HG03108 (cell line): Measurements from ENCODE around the gene FARSA.
"Not testable (repeated sequence)": the region's sequence is repeated elsewhere in the genome, so short reads cannot be mapped to it uniquely, and the experiment has no call there.

Source experiments
- ATAC-seq: cut with Tn5 transposase; IDR thresholded peaks from one replicate; pipeline ENCODE4 v1.9.1; 2021; ENCODE audit warnings: moderate library complexity; ENCODE audit not compliant: unreplicated experiment

The FARSA gene

DNA sequence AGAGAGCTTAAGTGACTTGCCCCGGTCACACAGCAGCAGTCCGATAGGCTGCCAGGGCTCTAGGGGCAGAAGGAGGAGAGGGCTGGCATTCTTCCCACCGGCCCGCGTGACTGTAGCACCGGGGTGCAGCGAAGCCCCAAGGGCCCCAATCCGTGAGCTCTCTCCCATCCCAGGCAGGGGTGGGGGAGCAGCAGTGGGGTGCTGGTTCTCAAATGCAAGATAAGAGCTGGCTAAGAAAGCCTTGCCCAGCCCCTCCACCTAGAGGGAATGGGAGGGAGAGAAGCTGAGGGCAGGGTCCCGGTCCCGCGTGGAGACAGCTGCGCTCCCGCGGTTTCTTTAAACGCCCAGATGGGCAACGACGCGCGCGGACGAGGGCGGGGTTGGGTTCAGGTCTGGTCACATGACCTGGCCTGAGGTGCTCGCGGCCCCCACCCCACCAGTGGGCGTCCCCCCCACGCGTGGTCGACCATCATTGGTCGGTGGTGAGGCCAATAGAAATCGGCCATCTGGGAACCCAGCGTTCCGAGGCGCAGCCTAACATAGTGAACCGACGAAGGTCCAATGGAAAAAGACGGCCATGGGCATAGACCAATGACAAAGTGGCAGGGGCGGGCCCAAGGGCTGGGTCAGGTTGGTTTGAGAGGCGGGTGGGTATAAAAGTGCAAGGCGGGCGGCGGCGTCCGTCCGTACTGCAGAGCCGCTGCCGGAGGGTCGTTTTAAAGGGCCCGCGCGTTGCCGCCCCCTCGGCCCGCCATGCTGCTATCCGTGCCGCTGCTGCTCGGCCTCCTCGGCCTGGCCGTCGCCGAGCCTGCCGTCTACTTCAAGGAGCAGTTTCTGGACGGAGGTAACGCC is 4.6 kb upstream of the FARSA start, which contains the start of gene CALR:
Gene CALR (plus strand): TSS at position 683 of the 852 bp plus-strand sequence. CDS start 71 bp downstream, at position 754.
- peak; percentile 76 for ATAC-seq

- no peak for ATAC-seq
Measured at GRCh38 chr19:12937093-12937926, 3.8 kb upstream of the FARSA start.

DNA sequence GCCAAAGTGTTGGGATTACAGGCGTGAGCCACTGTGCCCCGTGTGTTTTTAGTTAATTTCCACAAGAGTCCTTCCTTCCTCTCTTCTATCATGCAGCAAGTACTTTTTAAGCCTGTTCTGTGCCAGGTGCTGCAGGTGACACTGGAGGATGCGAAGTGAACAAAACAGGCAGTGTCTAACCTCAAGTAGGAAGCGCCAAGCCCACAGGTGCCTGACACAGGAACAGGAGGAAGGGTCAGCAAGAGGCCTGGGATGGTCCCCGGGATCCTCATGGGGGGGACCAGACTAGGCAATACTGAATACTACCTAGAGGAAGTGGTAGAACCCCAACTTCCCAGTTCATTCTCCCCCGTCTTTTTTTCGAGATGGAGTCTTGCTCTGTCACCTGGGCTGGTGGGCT is 3.1 kb upstream of the FARSA start:
- no peak for ATAC-seq

GRCh38 chr19:12935071-12935470 is 1.6 kb upstream of the FARSA start:
- no peak for ATAC-seq

- ATAC-seq = no peak
Measured at GRCh38 chr19:12932392-12933286, 872 bp downstream of the FARSA start.

DNA sequence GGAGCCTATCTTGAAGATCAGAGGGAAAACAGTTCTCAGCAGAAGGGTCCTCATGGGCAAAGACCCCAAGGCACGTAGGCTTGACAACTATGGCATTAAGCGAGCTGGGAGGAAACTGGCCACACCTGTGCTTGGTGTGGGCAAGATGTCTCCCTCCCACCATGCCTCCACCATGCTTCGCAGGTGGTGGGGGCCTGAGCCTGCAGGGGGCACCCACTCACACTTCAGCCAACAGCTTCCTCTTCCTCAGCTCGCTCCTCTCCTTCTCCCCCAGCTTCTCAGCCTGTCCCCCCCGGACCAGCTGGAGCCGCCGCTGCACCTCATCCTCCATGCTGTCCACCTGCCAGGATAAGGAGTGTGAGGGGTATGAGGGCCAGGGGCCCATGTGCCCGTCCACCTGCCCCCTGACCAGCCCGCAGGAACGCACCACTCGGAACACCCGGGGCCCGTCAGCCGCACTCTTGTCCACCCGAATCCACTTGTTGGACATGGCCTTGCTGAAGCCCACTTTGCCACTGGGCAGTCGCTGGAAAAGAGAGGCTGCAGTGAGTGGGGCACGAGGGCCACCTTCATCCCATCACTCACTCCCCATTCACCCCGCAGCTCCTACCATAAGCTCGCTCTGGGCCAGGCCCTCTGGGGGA is 3.4 kb downstream of the FARSA start:
- ATAC-seq = no peak

DNA sequence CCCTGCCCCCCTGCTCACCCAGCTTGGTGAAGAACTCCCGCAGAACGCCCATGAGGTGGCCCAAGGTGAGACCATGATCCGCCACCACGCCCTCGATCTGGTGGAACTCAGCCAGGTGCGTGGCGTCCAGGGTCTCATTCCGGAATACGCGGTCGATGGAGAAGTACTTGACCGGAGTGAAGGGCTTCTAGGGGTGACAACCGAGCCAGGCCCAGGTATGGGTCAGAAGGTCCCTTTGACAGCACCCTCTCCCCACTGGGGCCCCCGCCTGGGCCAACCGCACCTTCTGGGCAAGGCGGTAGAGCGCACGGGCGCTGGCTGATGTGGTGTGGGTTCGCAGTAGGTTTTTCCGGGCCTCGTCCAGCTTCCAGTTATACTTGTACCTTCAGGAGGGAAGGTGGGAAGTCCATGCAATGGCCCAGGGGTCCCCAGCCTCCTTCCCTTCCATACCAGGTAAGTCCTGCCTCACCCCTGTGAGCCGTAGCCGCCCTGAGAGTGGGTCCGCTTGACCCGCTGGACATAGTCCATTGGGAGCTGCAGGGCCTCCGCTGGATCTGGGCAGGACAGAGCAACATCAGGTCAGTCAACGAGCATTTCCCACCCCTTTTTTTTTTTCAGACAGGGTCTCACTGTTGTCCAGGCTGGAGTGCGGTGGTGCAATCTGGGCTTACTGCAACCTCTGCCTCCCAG is 8.7 kb downstream of the FARSA start:
- ATAC-seq = no peak

GRCh38 chr19:12922959-12923358 is 10.6 kb downstream of the FARSA start:
- no peak for ATAC-seq

- ATAC-seq = no peak
Measured at GRCh38 chr19:12921047-12921446, 12.5 kb downstream of the FARSA start.

DNA sequence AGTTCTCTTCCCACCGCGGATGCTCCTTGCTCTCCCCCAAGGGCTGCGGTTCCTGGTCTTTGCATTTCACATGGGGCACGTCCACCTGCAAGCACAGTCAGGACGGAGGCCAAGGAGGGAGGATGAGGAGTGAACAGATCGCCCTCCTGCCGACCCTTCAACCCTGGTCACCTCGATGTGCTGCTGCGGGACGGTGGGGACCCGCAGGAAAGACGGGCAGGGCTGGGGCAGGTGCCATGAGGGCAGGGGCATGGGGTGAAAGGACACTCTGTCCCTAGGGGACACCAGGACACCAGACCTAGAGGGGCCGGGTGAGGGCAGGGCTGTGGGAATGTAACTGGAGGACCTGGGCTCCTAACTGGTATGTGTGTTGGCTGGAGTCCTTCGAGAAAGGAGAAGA is 15.3 kb downstream of the FARSA start:
- no peak for ATAC-seq

DNA sequence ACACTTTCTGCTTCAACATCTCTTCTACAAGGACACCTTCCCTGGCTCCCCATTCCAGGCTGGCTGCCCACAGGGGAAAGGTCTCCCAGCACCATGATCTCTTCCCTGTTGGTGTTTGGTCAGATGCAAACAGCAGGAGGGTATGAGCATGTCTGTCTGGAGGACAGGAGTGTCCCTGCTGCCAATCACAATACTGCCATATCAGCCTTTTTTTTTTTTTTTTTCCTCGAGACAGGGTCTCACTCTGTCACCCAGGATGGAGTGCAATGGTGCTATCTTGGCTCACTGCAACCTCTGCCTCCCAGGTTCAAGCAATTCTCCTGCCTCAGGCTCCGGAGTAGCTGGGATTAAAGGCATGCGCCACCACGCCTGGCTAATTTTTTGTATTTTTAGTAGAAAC is 17.7 kb downstream of the FARSA start:
- not testable (repeated sequence) for ATAC-seq

DNA sequence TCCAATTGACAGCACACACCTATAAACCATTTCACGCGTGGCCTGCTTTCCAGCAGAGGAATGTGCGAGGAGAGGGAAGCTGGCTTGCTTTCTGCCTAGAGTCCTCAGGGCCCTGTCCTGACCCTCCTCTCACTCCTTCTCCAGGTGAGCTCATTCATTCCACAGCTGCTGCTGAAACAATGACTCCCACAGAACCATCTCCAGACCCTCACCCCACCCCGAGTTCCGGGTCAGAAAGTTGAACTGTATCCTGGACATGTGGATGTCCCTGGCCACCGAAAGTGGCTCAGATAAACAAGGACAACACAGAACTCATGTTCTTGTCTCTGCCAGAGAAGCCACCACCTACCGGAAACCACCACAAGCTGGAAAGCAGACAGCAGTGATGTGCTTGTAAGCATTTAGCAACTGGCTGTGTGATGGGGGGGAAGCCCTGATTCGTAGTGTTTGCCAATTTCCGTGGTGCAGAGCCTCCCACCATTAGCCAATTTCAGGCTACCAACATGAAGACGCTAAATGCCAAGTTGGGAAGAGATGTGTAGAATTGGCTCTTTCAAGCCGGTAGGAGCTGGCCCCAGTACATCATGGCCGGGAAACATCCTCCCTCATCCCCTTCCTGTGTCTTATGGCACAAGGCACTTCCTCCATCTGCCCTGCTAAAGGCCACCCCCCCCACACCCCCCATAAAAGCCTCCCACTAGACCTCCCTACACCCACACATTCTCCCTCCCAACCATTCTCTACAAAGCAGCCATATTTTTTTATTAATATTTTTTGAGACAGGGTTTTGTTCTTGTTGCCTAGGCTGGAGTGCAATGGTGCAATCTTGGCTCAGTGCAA is 19.4 kb downstream of the FARSA start:
- no peak for ATAC-seq

GRCh38 chr19:12913011-12913561 is 20.4 kb downstream of the FARSA start:
- ATAC-seq = no peak

GRCh38 chr19:12912571-12912970 is 20.9 kb downstream of the FARSA start:
- ATAC-seq = no peak

GRCh38 chr19:12907166-12907565 is 26.3 kb downstream of the FARSA start:
- no peak for ATAC-seq

DNA sequence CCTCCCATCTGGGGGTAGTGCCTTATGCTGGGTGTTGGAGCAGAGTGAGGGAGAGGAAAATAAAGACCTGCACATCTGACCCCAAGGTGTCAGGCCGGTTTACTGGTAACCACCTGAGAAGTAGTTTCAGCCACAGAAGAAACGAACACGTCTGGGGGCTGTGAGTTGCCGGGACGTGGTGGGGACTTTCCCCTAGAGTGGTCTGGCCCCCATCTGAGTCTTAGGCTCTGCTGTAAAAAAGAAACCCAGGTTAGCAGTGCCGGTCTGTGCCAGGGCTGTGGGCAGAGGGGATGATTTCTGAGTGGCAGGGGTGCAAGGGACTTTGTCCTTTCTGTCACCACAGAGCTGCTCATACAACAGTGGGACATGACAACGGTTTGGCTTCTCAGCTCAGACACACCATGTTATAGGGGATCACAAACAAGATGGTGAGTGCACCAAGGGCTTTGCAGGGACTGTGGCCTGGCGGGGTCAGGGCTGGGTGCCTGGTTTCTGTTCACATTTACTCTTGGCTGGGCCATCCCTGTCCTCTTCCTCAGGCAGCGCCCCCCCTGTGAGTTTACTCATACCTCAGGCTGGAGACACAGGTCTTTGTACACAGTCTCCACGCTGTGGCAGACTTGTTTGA is 33.5 kb downstream of the FARSA start:
- ATAC-seq = peak; percentile 79

DNA sequence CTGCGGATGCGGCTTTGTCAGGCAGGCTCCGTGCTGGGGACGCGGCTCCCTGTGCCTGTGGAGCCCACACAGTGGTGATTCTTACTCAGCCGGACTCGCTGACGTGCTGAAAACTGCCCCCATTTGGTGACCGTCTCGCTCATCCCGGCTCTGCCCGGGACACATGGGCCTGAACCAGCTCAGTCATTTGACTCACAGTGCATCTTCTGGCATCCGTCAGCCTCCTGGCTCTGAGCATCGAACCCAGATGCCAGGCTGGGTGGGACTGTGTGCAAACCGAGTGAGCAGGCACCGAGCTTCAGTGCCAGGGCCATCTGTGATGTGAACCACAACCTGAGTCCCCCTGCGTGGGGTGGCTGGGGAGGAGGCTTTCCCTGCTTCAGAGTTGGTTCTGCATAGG is 37.1 kb downstream of the FARSA start:
- ATAC-seq = no peak

DNA sequence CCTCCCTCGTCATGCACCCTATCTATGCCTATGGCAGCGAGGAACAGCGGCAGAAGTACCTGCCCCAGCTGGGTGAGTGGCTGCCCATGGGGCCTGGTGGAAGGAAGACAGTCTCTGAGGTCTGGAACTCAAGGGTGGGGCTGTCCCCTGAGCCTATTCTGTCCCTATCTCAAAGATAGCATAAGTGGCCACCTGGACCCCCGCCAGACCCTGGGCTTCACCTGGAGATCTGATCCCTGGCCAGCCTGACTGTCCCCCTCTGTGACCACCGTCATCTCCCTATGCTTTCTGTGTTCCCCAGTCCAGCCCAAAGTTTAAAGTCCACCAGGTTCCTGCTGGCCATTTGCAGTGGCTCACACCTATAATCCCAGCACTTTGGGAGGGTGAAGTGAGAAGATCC is 39.9 kb downstream of the FARSA start:
- ATAC-seq = no peak
